Left cardiac atrium (tissue), 4 donors: ENCODE measurements around the gene DENND6A. TPM values are rescaled to one million over a fixed set of nuclear protein-coding genes. Genes with fewer than 3 reads are reported as not detected.
A peak's percentile ranks its signal among the peaks of the same experiment; 100 is the strongest.
"Not testable (repeated sequence)": the region's sequence is repeated elsewhere in the genome, so short reads cannot be mapped to it uniquely, and the experiment has no call there.

Experiments used
- ATAC-seq, 2 donors: fragments of 200-7000 bp; cut with Tn5 transposase; one replicate each; pipeline ENCODE4 v1.9.1; 2020; ENCODE audit warnings: mild to moderate bottlenecking in 2 of 2, moderate library complexity in 2 of 2
- DNase-seq: peaks from one replicate; pipeline ENCODE4 v3.0.0-alpha.2; 2020
- intact Hi-C, 2 donors: fragments of 100-400 bp; cut with DNase I; formaldehyde crosslinking; loops; one replicate each; pipeline versions ENCODE4 v1.14.1 to v1.15.1; 2022 to 2023
- total RNA-seq, 2 donors: library from RNA; stranded (reverse); fragmentation: NEBNext Ultra II Directional; extraction: Animal tissue kit (Norgen Biotek cat#: 25700); gene quantifications; one replicate each; pipeline ENCODE4 v1.2.1, GENCODE V29; 2021
- donor health status: DM: no; HTN: yes; CAD: no.
- donor health status: DM: no; HTN: yes; CAD: no; lungs with severe emphysema.
- donor health status: DM: yes; HTN: yes; CAD: no.
- donor health status: Dilated cardiomyopathy.

The DENND6A gene
- total RNA-seq, 2 donors from 2014 or later = 14.2 to 17.7 TPM

DNA sequence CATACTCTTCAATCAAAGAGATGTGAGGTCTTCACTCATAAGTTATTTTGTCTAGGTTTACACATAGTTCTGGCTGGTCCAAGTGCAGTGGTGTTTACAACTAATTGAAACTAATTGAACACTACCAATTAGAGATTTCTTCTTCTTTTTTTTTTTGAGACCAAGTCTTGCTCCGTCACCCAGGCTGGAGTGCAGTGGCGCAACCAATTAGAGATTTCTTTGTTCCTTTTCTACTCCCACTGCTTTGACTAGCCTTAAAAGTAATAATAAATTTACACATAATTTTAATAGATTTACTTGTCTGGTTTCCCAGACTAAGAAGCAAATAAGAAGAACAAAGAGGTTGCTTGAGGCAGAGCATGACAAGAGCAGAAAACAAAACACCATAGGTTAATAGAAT is 6.7 kb upstream of the DENND6A start:
- intact Hi-C loops = no loop called here
- DNase-seq (no peak), ATAC-seq (no peak)

GRCh38 chr3:57696801-57697321 is 4.0 kb upstream of the DENND6A start:
- no peak for DNase-seq
- ATAC-seq = no peak
- intact Hi-C loops = no loop called here

GRCh38 chr3:57694146-57694545 is 1.3 kb upstream of the DENND6A start:
- intact Hi-C loops = no loop called here
- ATAC-seq = no peak
- DNase-seq = no peak

DNA sequence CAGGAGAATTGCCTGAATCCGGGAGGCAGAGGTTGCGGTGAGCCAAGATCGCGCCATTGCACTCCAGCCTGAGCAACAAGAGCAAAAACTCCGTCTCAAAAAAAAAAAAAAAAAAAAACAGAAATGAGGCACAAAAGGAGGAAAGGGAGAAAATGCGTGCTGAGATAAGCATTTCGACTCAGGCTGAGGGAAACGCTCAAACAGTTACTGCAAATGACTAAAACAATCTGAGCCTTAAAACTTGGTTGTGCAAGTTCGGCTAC is 813 bp downstream of the DENND6A start:
- intact Hi-C loops = loop anchor here in 1 of 2 donors (1.0 kb wide), 1 partner anchor 64 kb away; the partner anchor contains the start of gene SLMAP
- DNase-seq = not testable (repeated sequence)
- ATAC-seq = peak; percentile 9 to 14

GRCh38 chr3:57691411-57692132 is 1.3 kb downstream of the DENND6A start:
- intact Hi-C loops = loop anchor here in 1 of 2 donors (1.0 kb wide), 1 partner anchor 65 kb away; the partner anchor contains the start of gene SLMAP
- DNase-seq (no peak), ATAC-seq (no peak)

GRCh38 chr3:57689367-57690053 is 3.4 kb downstream of the DENND6A start:
- no peak for DNase-seq
- intact Hi-C loops = no loop called here
- no peak for ATAC-seq

GRCh38 chr3:57688291-57688690 is 4.6 kb downstream of the DENND6A start:
- intact Hi-C loops = no loop called here
- ATAC-seq (no peak), DNase-seq (no peak)

DNA sequence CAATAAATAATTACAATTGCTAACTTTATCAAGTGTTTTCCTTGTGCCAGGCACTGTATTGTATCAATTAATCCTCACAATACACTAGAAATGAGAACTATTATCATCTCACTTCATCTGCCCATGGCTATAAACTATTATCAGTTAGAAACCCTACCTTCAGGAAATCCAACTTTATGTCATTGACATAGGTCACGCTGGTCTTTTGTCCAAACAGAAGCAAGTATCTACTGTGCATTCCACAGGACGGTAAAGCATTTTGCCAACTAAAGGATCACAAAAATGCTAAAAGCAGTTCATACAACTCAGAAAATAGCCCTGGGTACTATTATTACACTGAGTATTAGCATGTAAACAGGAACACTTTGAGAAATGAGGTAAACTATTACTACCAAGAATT is 9.6 kb downstream of the DENND6A start:
- DNase-seq (no peak), ATAC-seq (no peak)
- intact Hi-C loops = no loop called here

DNA sequence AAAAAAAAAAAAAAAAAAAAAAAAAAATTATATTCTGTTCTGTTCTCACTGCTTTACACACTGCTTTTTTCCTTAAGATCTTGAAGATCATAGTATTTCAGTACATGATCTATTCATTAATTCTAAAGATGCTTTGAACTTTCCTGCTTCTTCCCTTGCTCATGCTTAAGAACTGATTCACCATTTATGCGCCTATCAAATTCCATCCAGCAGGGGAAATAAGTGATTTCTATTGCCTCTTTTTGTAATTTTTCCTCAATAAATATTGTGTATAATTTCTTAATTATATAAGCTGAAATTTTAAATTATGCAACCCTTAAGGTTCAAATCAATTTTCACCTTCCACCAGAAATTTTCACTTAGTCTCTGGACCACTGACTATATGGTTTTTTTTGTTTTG is 10.6 kb downstream of the DENND6A start:
- DNase-seq (no peak), ATAC-seq (no peak)
- intact Hi-C loops = no loop called here

- intact Hi-C loops = no loop called here
- DNase-seq (no peak), ATAC-seq (no peak)
Observed at GRCh38 chr3:57681691-57682090, 11.2 kb downstream of the DENND6A start.

DNA sequence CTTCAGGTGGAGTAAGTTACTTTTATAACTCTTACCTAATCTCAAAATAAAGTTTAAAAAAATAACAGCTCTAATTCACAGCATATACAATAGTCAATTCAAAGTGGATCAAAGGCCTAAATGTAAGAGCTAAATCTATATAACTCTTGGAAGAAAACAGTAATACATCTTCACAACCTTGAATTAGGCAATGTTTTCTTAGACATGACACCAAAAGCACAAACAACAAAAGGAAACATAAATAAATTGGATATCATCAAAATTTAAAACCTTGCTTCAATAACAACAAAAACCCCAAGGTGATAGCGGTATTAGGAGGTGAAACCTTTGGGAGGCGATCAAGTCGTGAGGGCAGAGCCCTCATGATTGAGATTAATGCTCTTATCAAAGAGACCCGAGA is 12.8 kb downstream of the DENND6A start:
- intact Hi-C loops = no loop called here
- ATAC-seq (no peak), DNase-seq (no peak)

DNA sequence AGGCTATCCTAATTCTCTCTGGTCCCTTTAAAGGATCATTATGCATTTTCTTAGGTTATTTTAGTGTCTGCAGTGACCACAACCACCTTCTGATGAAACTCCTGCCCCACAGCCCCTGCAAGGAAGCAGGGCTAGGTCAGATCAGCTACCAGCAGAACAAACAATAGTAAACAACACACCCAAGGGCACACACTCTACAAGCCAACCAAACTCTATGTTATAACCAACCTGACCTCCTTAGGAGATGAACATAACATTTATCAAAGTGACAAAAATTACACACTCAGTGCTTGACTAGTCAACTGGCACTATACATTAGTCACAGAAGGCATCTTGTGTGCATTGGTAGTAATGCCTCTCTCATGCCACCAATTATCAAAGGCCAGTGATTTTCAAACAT is 17.3 kb downstream of the DENND6A start:
- intact Hi-C loops = no loop called here
- ATAC-seq = no peak
- DNase-seq = no peak

DNA sequence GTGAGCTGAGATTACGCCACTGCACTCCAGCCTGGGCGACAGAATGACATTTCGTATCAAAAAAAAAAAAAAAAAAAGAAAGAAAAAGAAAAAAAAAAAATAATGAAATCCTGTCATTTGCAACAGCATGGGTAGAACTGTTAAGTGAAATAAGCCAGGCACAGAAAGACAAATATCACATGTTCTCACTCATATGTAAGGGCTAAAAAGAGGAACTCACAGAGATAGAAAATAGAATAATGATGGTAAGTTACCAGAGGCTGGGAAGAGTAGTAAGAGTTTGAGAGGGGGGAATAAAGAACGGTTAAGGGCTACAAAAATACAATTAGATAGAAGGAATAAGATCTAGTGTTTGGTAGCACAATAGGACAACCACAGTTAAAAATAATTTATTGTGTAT is 19.7 kb downstream of the DENND6A start:
- intact Hi-C loops = no loop called here
- no peak for ATAC-seq
- DNase-seq = no peak

DNA sequence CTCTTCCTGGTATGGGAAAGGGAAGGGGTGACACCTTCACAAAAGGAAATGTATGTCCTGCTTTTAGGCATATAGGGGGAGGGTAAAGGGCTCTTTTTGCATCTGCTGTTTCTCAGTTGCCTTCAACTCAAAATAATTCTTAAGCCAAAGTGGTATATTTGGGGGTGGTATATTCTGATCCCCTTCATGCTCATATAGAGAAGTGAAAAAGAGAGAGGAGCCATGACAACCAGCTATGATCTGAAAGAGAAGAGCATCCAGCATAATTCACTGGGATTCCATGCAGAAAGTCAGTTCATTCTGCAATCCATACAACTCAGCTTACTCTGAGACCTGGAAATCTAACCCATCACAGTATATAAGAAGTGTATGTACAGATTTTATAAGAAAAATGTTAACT is 22.3 kb downstream of the DENND6A start:
- ATAC-seq = no peak
- no peak for DNase-seq
- intact Hi-C loops = no loop called here

DNA sequence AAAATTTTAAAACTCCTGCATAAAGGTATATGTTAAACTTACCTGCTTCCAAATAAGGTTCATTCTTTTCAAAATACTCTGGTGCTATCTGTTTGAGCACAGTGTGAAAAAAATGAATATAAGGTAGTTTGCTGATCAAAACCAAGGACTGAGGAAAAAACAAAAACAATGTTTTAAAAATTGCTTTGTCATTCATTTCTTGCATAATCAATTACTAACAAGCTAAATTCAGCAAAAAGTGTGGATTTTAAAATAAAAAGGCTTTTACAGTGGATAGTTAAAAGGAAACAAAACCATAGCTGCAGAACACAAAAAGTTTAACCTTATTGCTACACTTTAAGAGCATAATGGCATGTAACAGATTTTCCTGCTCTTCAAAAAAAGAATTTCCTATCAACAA is 31.5 kb downstream of the DENND6A start:
- ATAC-seq (no peak), DNase-seq (no peak)
- intact Hi-C loops = no loop called here

- intact Hi-C loops = no loop called here
- ATAC-seq (no peak), DNase-seq (no peak)
Observed at GRCh38 chr3:57659806-57660439, 33.0 kb downstream of the DENND6A start.

GRCh38 chr3:57659004-57659673 is 33.7 kb downstream of the DENND6A start:
- intact Hi-C loops = no loop called here
- no peak for DNase-seq
- ATAC-seq = no peak

DNA sequence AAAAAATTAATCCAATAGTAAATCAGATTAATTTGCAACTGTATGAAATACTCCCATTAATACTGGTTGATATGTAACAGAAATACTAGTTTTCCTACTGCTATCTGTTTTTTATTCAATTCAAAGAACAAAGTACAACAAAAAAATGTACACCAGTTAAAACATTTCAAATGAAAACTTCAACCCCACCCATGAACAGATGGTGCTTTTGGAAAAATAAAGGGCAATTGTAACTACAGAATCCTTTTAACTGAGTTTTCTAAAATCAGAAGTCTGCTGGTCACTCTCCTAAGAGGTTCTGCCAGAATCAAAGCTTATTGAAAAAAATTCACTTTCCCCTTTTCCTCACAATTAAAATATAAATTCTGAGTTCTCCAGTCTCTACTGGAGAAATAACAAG is 34.3 kb downstream of the DENND6A start:
- no peak for DNase-seq
- no peak for ATAC-seq
- intact Hi-C loops = no loop called here

- ATAC-seq = no peak
- intact Hi-C loops = no loop called here
- no peak for DNase-seq
Observed at GRCh38 chr3:57655727-57656126, 37.1 kb downstream of the DENND6A start.

DNA sequence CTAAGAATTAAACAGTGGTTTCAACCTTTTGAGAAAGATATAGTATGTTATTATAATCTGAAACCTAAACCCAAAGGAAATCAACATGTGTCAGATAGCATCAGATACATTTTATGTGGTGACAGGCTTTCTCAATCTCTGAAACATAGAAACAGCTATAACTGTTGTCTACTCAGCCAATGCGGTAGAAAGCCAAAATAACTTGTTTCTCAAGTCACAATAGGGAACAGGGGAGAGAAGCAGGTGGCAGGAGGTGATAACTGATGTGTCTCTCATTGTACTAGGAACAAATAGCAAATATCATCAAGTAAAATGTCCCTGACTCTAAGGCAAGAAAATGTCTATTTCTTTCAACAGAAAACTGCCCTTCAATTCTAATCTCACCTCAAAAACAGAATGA is 38.6 kb downstream of the DENND6A start:
- ATAC-seq (no peak), DNase-seq (no peak)
- intact Hi-C loops = no loop called here
